ENCODE results near the gene MTHFD2L.

The MTHFD2L gene

GRCh38 chr4:74260036-74260435, 102.1 kb downstream of the MTHFD2L start:
- DNase-seq, result no peak

DNA sequence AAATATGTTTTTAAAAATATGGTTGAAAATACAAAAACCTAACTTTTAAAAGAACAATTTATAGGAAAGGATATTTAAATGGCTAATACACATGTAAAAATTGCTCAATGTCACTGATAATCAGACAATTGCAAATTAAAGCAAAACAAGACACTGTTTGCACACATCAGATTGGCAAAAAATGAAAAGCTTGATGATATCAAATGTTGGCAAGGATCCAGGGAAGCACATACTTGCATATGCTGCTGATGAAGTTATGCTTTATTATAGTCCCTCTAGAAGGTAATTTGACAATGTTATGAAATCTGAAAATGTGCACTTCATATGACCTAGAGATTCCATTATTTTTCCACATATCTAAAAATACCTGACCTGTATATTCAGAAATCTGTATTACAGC, 104.6 kb downstream of the MTHFD2L start:
- DNase-seq, result no peak

DNA sequence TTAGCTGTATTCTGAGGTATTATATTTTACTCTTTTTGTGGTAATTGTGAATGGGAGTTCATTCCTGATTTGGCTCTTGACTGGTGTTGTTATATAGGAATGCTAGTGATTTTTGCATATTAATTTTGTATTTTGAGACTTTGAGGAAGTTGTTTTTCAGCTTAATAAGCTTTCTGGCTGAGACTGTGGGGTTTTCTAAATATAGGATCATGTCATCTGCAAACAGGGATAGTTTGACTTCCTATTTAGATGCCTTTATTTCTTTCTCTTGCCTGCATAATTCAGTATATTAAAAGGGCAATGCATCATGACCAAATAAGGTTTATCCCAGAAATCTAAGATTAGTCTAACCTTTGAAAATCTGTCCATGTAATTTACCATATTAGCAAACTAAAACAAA, 105.6 kb downstream of the MTHFD2L start:
- DNase-seq, result no peak

- no peak for DNase-seq
Observed at GRCh38 chr4:74266081-74266480, 108.2 kb downstream of the MTHFD2L start.

GRCh38 chr4:74267998-74268606, 110.2 kb downstream of the MTHFD2L start:
- DNase-seq, result no peak

GRCh38 chr4:74268643-74269042, 110.7 kb downstream of the MTHFD2L start:
- no peak for DNase-seq

DNA sequence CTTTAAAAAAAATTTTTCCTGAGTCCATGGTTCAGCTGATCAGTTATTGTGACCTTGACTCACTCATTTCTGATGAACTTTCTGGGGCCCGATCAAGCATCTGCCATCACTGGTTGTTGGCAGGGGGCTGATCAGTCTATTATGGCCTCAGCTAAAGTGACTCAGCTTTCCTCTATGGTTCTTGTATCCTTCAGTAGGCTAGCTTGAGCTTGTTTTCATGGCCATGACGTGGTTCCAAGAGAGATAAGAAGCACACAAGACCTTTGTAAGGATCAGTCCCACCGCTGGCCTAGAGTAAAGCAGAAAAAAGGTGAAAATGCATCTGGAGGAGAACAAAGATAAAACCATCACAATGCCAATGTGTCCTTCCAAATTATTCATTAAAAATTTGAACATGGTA, 120.6 kb downstream of the MTHFD2L start:
- DNase-seq, result no peak

- no peak for DNase-seq
Observed at GRCh38 chr4:74279716-74280115, 121.8 kb downstream of the MTHFD2L start.

GRCh38 chr4:74282926-74283325, 125.0 kb downstream of the MTHFD2L start:
- DNase-seq, result no peak

DNA sequence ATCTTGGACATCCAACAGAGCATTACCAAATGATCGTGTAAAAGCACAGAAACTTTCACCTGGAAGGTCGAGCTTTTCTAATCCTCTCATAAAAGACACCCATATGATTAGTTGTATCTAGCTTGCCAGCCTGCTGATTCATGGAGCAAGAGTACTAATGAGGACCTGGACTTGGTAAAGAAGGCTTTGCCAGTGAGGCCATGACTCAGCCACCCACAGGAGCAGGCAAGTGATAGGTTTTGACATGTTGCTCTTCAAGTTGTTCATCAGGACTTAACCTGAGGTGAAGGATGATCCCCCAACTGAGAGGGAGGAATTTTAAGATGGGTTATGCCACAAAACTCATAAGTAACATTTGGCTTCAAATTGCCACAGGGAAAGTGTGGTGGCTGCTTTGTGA, 125.7 kb downstream of the MTHFD2L start:
- DNase-seq, result no peak

DNA sequence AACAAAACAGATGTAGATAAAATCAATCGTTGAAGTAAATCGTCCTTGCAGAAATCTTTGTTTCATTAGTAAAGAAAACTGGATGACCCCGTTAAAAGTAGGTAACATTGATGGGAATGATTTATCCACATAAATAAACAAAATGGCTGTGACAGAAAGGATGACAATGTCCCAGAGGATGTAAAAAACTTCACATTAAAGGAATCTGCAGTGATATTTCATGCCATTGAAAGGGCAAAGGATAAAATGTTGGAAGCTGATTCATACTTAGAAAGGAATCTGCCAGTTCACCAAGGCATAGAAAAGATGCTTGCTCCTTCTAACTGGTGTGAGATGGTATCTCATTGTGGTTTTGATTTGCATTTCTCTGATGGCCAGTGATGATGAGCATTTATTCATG, 126.1 kb downstream of the MTHFD2L start:
- no peak for DNase-seq

- DNase-seq, result no peak
Observed at GRCh38 chr4:74287164-74287563, 129.2 kb downstream of the MTHFD2L start.

DNA sequence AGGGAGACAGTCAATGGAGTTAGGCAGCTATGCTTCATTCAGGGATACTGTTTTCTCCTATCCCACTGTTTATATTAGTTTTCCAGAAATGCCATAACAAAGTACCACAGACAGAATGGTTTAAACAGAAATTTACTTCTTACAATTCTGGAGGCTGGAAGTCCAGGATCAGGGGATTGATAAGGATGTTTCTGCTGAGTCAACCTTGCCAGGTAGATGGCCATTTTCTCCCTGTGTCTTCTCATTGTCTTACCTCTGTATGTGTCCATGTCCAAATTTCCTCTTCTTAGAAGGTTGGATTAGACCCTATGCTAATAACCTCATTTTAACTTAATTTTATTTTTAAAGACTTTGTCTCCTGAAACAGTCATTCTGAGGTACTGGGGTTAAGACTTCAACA, 129.9 kb downstream of the MTHFD2L start:
- DNase-seq, result no peak

GRCh38 chr4:74291471-74291870, 133.6 kb downstream of the MTHFD2L start:
- no peak for DNase-seq

- DNase-seq, result no peak
Observed at GRCh38 chr4:74292111-74292870, 134.4 kb downstream of the MTHFD2L start.

- DNase-seq, result no peak
Observed at GRCh38 chr4:74293558-74293957, 135.6 kb downstream of the MTHFD2L start.

- no peak for DNase-seq
Observed at GRCh38 chr4:74294681-74295080, 136.8 kb downstream of the MTHFD2L start.

DNA sequence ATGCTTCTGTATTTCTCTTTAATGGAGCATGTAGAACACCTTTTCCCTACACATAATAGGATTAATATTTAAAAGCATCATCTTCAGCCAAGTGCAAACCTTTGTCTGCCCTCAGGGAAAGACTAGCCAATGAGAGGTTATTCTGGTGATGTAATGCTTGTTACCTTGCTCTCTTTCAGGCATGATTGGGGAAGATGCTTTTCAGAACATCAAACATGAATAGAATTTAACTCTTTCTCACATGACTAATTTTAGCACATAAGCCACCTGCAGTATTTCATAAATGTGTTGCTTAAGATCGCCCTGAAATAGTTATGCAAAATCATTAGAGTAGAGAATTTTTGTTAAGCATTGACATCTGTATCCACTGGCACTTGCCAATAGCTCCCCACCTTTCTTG, 139.6 kb downstream of the MTHFD2L start:
- no peak for DNase-seq

DNA sequence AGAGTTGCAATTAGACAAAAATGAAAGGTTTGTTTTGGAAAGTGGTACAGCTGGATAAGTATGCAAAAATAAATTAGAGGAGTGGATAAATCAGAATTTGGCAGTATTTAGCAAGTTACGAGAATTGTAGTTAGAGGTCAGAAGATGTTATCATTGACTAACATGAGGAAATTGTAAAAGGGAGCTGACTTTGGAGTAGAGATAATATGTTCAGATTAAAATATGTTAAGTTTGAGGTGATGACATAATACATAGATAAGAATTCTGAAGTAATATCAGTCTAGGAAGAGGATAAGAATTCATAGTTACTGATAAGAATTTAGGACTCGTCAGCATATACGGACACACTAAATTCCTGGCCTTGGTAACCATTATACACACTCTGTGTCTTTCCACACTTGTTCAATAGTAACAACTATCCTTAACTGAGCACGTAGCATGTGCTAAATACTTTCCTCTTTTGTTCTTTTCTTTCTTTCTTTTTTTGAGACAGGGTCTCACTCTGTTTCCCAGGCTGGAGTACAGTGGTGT, 146.2 kb downstream of the MTHFD2L start:
- DNase-seq, result no peak

DNA sequence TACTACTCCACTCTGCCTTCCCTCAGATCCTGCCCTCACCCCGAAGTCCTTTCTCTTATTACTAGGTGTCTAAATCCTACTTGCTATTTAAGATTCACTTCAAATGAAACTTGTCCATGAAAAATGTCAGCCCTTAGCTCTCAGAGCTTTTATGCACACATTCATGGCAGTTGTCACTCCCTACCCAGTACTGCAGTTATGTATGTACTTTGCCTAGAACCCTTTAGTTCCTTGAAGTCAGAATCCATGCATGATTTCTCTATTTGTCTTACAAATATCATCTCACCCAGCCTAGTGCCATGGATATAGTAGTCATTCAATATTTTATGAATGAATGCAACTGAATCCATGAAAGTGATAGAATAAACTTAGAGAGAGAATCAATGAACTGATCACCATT, 147.1 kb downstream of the MTHFD2L start:
- no peak for DNase-seq

- DNase-seq, result no peak
Observed at GRCh38 chr4:74307170-74307569, 149.3 kb downstream of the MTHFD2L start.

GRCh38 chr4:74308215-74308614, 150.3 kb downstream of the MTHFD2L start, which contains the start of gene EPGN:
TSS of gene EPGN (plus strand) at chr4:74308470. CDS start at chr4:74308534, 64 bp downstream.
- no peak for DNase-seq

GRCh38 chr4:74309223-74309622, 151.3 kb downstream of the MTHFD2L start:
- DNase-seq, result no peak

DNA sequence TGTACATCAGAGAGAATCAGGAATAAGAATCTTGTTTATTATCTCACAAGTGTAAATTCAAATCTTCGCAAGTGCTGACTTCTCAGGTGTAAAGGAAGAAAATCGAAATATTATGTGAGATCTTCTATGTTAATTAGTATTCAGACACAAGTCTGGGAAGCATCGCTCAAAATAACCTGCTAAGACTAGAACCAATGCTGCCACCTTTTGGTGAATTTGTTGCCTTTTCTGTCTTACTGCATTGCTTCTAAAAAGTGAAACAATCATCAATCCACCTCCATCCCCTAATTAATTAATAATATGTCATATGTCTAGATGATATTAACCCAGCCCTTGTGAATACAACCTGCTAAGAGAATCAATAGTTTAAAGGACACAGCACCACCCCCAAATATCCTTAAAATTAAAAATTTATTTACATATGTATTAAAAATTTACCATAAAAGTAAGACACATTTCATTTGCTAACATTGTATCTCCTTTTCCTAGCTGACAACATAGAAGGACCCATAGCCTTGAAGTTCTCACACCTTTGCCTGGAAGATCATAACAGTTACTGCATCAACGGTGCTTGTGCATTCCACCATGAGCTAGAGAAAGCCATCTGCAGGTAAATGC, 153.9 kb downstream of the MTHFD2L start:
- no peak for DNase-seq

Data from stimulated activated CD4-positive, alpha-beta T cell treated with anti-CD3 and anti-CD28 coated beads, Interleukin-2, amount 100 ng/mL, for 24 hours (primary cell).